Osteoblast (primary cell): ENCODE results near the gene SLC22A9. TPM values are rescaled to one million over a fixed set of nuclear protein-coding genes. Genes with fewer than 3 reads are reported as not detected.

Experiments used
- DNase-seq: peaks from one replicate; pipeline ENCODE4 v3.0.0; 2011; ENCODE audit warnings: low spot score, mixed read lengths; ENCODE audit not compliant: insufficient read length; ENCODE audit errors: missing footprints
- H2AFZ ChIP-seq: 2 replicates; pipeline ENCODE4 v1.6.0; 2011; ENCODE audit warnings: mild to moderate bottlenecking, low read length
- H3K27ac ChIP-seq: 2 replicates; pipeline ENCODE4 v1.5.1; 2011; ENCODE audit warnings: mild to moderate bottlenecking, low read depth, low read length, moderate library complexity
- H3K27me3 ChIP-seq: 2 replicates; pipeline ENCODE4 v1.6.0; 2012; ENCODE audit warnings: mild to moderate bottlenecking, control low read depth, inconsistent platforms, low read length, moderate library complexity; ENCODE audit not compliant: insufficient read depth
- H3K36me3 ChIP-seq: 2 replicates; pipeline ENCODE4 v1.5.1; 2011; ENCODE audit warnings: mild to moderate bottlenecking, low read length, control low read depth, moderate library complexity; ENCODE audit not compliant: insufficient read depth
- H3K4me1 ChIP-seq: 2 replicates; pipeline ENCODE4 v1.5.1; 2011; ENCODE audit warnings: mild to moderate bottlenecking, low read length, control low read depth, moderate library complexity; ENCODE audit not compliant: insufficient read depth
- H3K4me2 ChIP-seq: 2 replicates; pipeline ENCODE4 v1.6.0; 2011; ENCODE audit warnings: mild to moderate bottlenecking, low read length; ENCODE audit not compliant: insufficient read depth
- H3K4me3 ChIP-seq: fragments of 200-600 bp; sonication (generic); 3 replicates; pipeline ENCODE4 v1.5.1; 2012; ENCODE audit warnings: mild to moderate bottlenecking, low read length, inconsistent platforms; ENCODE audit not compliant: insufficient read depth
- H3K79me2 ChIP-seq: 2 replicates; pipeline ENCODE4 v1.6.0; 2012; ENCODE audit warnings: mild to moderate bottlenecking, low read length, control low read depth, inconsistent platforms; ENCODE audit not compliant: insufficient read depth
- H3K9me3 ChIP-seq: 2 replicates; pipeline ENCODE4 v1.5.1; 2011; ENCODE audit warnings: low read depth, low read length, control low read depth
- H4K20me1 ChIP-seq: 2 replicates; pipeline ENCODE4 v1.6.0; 2012; ENCODE audit warnings: mild to moderate bottlenecking, low read length, control low read depth; ENCODE audit not compliant: insufficient read depth
- total RNA-seq: library from RNA; depleted of rRNA; stranded (reverse); fragments of >200 nt; gene quantifications from 2 replicates; pipeline ENCODE4 v1.2.3, GENCODE V29; 2012
- TF ChIP-seq, protein P1 (sequence below): IDR thresholded peaks from 2 replicates; pipeline ENCODE4 v1.5.1; 2011; ENCODE audit warnings: mild to moderate bottlenecking, low read depth, low read length, moderate library complexity; ENCODE audit errors: extremely low read depth

SLC22A9 gene
- total RNA-seq, 1 donor, result not detected

DNA sequence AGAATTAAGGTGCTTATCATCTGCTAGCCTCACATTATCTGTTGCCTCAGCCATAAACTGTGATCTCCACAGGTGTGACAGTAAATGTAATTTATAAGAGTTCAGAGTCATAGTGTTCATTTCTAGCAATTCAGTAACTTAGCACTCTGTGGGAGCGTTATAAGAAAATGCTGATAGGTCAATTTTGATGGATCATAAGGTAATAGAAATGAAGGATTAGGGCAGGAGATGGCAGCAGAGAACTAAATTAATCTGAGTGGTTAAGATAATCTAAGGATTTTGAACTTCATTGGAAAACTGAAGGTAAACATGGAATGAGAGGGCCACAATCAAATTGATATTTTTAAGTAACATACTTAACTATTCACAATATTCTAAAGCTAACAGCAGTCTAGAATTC is 26.5 kb upstream of the SLC22A9 start:
- DNase-seq, result no peak
- Histone ChIP-seq H3K9me3 (no peaks in the 10 kb centered on the region), H4K20me1 (no peaks in the 10 kb centered on the region), H3K27ac (no peak overlapping the region), H3K27me3 (no peaks in the 10 kb centered on the region), H3K4me1 (no peaks in the 10 kb centered on the region), H3K4me3 (no peak overlapping the region), H3K4me2 (no peak overlapping the region), H3K36me3 (no peaks in the 10 kb centered on the region), H3K79me2 (no peaks in the 10 kb centered on the region), H2AFZ (no peak overlapping the region)
- TF ChIP-seq, protein P1, sequence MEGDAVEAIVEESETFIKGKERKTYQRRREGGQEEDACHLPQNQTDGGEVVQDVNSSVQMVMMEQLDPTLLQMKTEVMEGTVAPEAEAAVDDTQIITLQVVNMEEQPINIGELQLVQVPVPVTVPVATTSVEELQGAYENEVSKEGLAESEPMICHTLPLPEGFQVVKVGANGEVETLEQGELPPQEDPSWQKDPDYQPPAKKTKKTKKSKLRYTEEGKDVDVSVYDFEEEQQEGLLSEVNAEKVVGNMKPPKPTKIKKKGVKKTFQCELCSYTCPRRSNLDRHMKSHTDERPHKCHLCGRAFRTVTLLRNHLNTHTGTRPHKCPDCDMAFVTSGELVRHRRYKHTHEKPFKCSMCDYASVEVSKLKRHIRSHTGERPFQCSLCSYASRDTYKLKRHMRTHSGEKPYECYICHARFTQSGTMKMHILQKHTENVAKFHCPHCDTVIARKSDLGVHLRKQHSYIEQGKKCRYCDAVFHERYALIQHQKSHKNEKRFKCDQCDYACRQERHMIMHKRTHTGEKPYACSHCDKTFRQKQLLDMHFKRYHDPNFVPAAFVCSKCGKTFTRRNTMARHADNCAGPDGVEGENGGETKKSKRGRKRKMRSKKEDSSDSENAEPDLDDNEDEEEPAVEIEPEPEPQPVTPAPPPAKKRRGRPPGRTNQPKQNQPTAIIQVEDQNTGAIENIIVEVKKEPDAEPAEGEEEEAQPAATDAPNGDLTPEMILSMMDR, result no peak

DNA sequence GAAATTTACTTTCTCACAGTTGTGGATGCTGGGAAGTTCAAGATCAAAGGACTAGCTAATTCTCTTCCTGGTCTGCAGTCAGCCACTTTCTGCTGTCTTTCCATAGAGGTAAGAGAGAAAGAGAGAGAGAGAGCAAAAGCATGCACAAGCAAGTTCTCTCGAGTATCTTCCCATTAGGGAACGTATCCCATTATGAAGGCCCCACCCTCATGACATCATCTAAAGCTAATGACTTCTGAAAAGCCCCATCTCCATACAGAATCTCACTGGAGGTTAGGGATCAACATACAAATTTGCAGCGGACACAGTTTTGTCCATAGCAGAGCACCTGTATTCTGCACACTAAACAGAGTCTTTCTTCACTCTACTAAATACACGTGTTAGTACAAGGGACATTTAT is 17.4 kb upstream of the SLC22A9 start:
- no peak overlapping the region for H3K4me3 ChIP-seq
- no peak overlapping the region for H3K4me2 ChIP-seq
- H3K36me3 ChIP-seq, result no peaks in the 10 kb centered on the region
- no peak overlapping the region for H3K27ac ChIP-seq
- no peaks in the 10 kb centered on the region for H3K79me2 ChIP-seq
- no peak overlapping the region for H2AFZ ChIP-seq
- H3K4me1 ChIP-seq, result no peaks in the 10 kb centered on the region
- H3K9me3 ChIP-seq, result no peaks in the 10 kb centered on the region
- H4K20me1 ChIP-seq, result no peaks in the 10 kb centered on the region
- TF ChIP-seq, protein P1, result no peak
- no peaks in the 10 kb centered on the region for H3K27me3 ChIP-seq
- no peak for DNase-seq

DNA sequence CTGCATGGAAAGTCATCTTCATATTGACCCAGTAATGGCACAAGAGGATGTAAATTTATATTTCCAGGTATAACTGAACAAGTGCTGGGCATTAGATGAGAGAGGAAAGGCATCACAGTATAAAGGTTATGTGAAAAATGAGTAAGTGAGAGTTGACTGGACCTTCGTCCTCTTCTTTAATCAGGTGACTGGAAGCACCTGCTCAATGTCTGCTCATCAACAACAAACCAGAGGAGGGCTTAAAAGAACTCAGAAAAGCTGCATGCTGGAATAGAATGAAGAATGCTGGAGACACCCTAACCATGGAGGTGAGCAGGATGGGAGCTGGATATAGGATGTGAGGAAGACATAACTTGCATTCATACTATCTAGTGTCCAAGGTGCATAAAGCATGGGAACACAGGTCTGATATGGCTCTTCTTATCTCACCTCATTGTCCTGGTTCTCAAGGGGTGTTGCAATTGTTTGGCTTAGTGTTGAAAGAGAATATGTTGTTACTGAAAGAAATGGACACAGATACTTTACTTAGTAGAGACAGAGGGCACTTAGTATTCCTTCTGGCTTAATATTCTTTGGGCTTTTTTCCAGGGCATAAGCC is 7.3 kb upstream of the SLC22A9 start:
- Histone ChIP-seq H3K4me2 (no peak overlapping the region), H3K27ac (no peak overlapping the region), H3K9me3 (no peaks in the 10 kb centered on the region), H3K27me3 (no peaks in the 10 kb centered on the region), H3K4me3 (no peak overlapping the region), H3K4me1 (no peaks in the 10 kb centered on the region), H4K20me1 (no peaks in the 10 kb centered on the region), H3K79me2 (no peaks in the 10 kb centered on the region), H2AFZ (no peak overlapping the region), H3K36me3 (no peaks in the 10 kb centered on the region)
- no peak for DNase-seq
- TF ChIP-seq, protein P1, result no peak

DNA sequence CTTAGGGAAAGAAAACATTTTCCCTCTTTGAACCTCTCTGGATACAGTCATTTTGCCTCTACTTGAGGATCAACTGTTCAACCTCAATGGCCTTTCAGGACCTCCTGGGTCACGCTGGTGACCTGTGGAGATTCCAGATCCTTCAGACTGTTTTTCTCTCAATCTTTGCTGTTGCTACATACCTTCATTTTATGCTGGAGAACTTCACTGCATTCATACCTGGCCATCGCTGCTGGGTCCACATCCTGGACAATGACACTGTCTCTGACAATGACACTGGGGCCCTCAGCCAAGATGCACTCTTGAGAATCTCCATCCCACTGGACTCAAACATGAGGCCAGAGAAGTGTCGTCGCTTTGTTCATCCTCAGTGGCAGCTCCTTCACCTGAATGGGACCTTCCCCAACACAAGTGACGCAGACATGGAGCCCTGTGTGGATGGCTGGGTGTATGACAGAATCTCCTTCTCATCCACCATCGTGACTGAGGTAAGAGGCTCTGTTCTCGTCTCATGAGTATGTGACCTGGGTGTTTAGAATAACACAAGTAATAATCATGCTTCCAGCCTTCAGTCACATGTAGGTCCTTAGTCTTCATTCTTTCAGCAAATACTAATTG is 495 bp downstream of the SLC22A9 start:
- Histone ChIP-seq H3K27me3 (no peaks in the 10 kb centered on the region), H2AFZ (no peak overlapping the region), H3K9me3 (no peaks in the 10 kb centered on the region), H3K4me1 (no peaks in the 10 kb centered on the region), H3K36me3 (no peaks in the 10 kb centered on the region), H4K20me1 (no peaks in the 10 kb centered on the region), H3K4me2 (no peak overlapping the region), H3K27ac (no peak overlapping the region), H3K4me3 (no peak overlapping the region), H3K79me2 (no peaks in the 10 kb centered on the region)
- TF ChIP-seq, protein P1, result no peak
- peak; percentile 37 for DNase-seq
